ENCODE results near the gene SYTL2.
A peak's percentile ranks its signal among the peaks of the same experiment; 100 is the strongest.
"Not testable (repeated sequence)": the region's sequence is repeated elsewhere in the genome, so short reads cannot be mapped to it uniquely, and the experiment has no call there.

Gene SYTL2

DNA sequence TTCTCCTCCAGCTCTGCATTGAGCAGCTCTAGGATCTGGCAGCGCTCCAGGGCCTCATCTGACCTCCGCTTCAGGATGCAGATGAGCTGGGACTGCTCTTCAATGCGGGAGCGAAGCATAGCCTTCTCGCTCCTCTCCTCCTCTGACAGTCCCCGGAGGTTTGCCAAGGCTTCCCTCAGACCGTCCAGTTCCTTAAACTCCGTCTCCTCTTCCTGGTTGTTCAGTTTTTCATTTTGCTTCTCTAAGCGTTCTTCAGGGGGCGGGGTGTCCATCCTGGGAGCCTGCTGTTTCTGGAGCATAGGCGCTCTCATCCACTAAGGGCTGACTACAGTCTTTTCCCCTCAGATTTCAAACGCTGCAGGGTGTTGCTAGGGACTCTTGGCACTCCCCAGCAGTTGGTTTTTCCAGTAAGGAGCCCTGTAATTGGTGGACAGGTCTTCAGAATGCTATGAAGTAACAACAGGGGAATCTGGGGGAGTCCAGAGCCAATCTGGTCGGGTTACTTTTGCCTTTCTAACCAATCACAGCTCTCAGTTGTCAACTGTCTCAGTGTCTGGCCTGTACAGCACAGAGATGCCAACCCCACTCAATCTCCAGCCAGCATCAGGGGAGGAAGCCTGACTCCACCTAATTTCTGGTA is 125.0 kb downstream of the SYTL2 start, which contains the start of gene CCDC89:
CCDC89 (minus strand) TSS at position 376 of the 640 bp plus-strand sequence; CDS start at position 311, 65 bp downstream.
- no peak for DNase-seq (ENCODE audit: low read depth in 2 of 2)

DNA sequence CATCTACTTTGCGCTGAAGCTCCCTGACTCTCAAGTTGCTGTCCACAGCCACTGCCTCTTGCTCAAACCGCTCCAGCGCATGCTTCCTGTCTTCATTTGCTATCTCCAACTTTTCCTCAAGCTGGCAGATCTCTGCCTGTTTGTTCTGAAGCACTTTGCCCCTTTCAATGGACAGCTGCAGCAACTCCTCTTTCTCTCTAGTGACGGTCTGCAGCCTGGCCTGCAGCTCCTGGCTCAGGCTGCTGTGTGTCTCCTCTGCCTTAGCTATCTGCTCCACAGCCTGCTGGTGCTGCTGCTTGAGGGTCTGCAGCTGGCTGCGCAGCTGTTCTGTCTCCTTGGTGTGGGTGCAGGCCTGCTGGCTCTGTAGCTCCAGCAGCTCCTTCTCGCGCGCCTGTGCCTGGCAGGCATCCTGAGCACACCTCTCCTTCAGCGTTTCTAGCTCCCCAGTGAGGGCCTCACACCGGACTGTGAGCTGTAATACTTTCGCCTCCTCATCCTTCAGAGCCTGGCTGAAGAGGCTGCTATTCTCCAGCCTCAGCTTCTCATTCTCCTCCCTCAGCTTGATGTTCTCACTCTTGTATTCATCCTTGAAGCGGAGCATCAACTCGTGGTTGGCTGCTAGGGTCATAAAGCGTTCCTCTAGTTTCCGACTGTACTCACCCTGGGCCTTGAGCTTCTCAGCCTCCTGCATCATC is 125.7 kb downstream of the SYTL2 start:
- no peak for DNase-seq (ENCODE audit: low read depth in 2 of 2)

DNA sequence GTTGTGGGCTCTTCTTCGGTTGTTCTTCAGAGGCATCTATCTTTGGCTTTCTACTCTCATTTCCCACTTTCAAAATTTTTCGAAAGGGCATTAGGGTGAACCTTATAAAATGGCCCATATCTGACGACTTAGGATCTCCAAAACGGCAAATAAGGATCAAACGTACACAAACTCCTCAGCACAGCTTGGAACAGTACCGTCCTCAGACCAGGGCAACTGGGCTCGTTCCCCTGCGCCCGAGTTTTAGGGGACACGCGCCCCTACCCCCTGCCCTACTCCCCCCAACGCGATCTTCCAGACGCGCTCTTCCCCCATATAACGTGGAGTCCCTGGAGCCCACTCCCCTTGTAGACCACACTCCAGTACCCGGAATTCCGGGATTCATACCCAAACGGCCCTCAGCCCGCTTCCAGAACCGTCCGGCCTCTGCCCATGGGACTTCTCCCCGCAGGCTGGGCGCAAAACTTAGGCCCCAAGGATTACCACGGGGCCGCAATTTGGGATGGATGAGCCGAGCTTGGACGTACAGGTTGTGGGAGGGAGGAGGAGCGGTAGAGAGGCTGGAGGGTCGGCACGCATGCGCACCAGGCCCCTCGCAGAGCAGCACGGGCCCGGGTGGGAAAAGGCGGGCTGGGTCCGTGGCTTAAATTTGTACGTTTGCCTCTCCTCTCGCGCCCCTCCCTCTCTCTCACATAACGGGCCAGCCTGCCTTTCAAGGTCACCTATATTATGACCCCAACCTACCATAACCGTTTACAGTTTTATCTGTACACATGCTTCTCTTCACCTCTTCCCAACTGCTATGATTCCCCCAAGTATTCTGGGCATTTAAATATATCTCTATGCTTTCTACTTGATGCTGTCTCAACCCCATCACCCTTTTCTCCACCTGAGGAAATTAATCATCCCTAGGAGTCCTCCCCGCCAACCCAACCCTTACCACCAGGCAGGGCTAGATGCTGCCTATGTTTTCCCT is 128.3 kb downstream of the SYTL2 start:
- peak; percentile 60 to 62 for DNase-seq (ENCODE audit: low read depth in 2 of 2)

DNA sequence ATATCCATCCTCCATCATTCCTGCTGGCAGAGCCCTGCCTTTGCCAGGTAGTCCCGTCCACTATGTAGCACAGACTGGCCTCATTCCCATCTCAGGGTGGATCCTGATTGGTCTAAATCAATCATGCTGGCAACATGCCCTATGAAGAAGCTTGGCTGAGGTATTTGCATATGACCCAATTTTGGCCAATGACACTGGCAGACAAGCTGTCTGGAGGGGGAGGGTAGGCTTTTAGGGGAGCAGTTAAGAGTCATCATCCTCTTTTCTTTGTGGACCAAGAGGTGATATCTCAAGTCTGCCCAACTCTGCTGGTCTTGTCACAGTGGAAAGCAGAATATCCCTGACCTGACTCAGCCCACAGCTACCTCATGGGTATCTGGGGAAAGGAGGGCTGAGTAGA is 130.0 kb downstream of the SYTL2 start:
- DNase-seq (ENCODE audit: low read depth in 2 of 2) = no peak

DNA sequence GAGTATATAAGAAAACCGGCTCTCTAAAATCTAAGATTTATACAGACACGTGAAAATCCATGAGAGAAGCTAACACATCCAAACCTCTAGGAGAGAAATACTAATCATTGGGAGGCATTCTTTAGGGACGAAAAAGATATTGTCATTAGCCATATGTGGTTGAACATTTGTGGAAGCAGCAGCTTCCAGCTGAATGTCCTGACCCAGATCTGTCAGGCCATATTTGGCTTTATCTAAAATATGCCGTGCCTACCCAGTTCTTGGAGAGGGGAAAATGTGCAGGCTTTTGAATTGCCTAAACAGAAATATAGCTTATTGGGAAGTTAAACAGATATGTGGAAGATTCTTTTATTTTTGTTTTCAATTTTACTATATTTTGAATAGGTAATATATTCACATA is 131.4 kb downstream of the SYTL2 start:
- no peak for DNase-seq (ENCODE audit: low read depth in 2 of 2)

DNA sequence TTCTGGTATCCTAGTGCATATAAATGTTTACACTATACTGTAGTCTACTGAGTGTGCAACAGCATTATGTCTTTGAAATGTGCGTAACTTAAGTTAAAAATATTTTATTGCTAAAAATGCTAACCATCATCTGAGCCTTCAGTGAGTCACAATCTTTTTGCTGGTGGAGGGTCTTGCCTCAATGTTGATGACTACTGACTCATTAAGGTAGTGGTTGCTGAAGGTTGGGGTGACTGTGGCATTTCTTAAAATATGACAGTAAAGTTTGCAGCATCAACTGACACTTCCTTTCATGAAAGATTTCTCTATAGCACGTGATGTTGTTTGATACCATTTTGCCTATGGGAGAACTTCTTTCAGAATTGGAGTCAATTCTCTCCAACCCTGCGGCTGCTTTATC is 137.5 kb downstream of the SYTL2 start:
- no peak for DNase-seq (ENCODE audit: low read depth in 2 of 2)

DNA sequence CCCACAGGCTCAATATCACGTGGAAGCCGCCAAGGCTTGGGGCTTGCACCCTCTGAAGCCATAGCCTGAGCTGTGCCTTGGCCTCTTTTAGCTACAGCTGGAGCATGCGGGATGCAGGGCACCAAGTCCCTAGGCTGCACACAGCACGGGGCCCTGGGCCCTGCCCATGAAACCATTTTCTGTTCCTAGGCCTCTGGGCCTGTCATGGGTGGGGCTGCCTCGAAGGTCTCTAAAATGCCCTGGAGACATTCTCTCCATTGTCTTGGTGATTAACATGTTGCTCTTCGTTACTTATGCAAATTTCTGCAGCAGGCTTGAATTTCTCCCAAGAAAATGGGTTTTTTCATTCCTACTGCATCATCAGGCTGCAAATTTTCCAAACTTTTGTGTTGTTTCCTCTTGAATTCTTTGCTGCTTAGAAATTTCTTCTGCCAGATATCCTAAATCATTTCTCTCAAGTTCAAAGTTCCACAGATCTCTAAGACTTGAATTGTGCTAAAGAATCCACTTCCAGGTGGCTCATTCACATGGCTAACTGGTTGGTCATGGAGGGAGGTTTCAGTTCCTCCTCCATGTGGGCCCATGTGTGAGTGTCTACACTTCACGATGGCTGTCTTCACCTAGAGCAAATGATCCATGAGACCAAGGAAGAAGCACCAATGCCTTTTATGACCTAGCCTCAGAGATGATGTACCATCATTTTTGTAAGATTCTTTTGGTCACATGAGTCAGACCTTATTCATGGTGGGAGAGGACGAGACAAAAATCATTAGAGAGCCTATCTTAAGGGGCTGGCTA is 138.6 kb downstream of the SYTL2 start:
- no peak for DNase-seq (ENCODE audit: low read depth in 2 of 2)

DNA sequence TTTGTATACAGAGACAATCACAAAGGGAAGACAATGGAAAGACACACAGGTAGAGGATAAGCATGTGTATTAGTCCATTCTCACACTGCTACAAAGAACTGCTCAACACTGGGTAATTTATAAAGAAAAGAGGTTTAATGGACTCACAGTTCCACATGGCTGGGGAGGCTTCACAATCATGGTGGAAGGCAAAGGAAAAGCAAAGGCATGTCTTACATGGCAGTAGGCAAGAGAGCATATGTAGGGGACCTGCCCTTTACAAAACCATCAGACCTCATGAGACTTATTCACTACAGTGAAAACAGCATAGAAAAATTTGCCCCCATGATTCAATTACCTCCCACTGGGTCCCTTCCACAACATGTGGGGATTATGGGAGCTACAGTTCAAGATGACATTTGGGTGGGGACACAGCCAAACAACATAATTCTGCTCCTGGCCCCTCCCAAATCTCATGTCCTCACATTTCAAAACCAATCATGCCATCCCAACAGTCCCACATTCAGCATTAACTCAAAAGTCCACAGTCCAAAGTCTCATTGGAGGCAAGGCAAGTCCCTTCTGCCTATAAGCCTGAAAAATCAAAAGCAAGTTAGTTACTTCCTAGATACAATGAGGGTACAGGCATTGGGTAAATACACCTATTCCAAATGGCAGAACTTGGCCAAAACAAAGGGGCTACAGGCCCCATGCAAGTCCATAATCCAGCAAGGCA is 139.8 kb downstream of the SYTL2 start:
- DNase-seq (ENCODE audit: low read depth in 2 of 2) = not testable (repeated sequence)

DNA sequence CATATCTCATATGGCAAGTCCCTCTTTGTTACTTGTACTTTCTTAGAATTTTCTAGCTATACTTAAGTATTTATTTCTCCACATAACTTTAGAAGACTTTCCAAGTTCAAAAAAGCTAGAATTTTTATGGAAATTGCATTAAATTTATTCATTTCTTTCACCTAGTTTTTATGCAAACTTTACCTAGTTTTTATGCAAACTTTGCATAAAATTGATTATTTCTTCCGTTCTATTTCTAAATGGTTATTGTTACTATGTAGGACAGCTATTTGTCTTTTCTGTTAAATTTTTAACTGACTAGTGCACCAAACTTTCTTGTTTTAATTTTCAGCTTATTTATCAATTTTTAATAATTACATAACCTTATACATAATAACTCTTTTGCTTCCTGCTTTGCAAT is 142.8 kb downstream of the SYTL2 start:
- DNase-seq (ENCODE audit: low read depth in 2 of 2) = no peak

DNA sequence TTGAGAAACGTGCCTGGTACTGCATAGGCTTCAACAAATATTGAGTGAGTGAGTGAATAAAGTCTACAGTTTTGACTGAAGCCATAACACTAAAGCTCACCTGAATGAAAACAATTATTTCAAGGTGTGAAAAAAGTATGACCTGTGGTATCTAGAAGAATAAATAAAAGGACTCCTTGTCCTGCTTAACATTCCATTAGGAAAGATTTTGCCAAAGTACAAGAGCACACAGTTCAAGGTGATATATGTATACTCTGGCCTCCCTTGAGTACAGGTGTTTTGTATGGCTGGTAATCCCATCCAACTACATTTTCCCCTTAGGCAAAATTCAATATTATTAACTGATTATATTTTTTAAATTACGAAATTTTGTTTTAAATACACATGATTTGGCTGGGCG is 144.3 kb downstream of the SYTL2 start:
- DNase-seq (ENCODE audit: low read depth in 2 of 2) = no peak

DNA sequence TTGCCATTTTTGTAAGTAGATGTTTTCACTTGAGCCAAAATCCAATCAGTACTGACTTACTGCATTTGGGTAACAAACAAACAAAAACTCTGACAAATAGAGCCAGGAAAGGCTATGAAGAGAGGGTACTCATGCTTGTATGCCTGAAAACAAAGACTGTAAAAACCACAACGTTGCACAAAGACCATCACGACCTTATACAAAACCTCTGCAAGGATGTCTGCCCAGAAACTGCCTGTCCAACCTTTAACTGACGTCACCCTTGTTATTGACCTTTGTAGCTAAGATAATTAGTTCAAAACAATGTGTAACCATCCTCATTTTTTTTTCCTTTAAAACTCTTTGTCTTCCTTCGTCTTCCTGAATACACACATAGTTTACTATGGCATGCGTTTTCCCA is 145.2 kb downstream of the SYTL2 start:
- no peak for DNase-seq (ENCODE audit: low read depth in 2 of 2)

DNA sequence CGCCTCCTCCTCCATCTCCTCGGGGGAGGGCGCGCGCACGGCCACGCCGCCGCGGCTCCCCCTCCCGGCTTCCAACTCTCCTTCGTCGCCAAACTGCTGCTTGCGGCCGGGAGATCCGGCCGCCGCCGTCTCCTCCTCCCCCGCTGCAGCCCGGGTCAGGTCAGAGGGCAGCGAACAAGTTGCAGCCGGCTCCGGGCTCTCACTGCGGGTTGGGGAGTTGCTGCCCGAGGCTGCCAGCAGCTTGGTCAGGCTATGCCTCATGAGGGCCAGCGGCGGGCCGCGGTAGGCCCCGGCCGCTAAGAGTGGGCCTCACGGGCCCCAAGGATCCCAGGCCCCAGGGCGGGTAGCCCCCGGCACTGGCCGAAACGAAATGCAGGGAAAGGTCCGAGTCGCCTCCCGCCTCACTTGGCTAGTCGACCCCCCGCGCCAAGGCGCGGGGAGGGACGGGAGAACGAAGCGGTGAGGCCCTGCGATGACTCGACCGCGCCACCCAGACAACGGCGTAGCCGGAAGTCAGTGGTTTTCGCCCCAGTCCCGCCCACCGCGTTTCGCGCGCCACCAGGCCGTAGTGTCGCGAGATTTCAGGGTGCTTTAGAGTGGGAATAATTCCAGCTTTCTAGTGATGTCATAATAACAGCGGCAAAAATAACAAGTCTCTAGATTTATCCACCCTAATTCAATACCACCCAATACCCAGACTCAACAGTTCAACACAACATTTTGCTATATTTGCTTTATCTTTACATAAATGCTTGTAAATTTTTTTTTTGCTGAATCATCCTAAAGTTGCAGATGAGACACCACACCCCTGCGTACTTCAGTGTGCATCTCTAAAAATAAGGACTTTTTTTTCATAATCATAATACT is 146.1 kb downstream of the SYTL2 start, which contains the start of gene CREBZF:
CREBZF (minus strand) TSS at position 515 of the 867 bp plus-strand sequence; CDS start at position 261, 254 bp downstream.
- DNase-seq (ENCODE audit: low read depth in 2 of 2) = peak; percentile 92 to 93

DNA sequence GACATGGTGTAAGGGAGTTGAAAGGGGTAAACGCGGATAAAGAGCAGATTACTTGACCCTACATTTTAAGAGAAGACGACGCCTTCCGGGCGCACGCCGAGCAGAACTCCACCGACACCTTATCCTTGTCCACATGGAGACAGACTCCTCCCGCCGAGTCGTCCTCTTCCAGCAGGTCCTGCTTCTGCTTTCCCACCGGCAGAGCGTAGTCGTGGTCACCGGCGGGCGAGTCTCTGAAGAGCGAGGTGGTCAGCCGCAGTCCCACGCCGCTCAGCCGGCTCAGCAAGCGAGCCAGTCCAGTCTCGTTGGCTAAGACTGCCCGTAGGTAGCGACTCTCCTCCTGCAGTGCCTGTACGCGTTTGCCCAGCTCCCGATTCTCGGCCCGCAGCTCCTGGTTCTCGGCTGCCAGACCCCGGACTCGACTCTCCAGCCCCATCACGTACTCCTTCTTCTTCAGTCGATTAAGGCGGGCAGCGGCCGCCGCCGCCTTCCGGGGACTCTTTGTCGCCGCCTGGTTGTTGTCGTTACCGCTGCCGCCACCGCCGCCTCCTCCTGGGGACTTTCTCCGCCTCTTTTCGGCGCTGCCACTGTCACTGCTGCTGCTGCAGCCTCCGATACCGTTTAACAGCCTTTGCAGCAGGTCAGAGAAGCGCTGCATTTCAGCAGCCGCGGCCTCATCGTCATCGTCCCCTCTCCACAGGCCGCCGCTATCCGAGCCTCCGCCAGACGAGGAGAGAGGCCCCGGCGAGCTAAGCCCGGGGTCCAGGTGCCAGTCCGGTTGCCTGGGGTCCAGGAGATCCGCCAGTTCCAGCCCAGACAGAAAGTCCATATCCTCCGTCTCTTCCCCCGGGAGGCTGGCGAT is 147.0 kb downstream of the SYTL2 start:
- peak; percentile 77 to 79 for DNase-seq (ENCODE audit: low read depth in 2 of 2)

DNA sequence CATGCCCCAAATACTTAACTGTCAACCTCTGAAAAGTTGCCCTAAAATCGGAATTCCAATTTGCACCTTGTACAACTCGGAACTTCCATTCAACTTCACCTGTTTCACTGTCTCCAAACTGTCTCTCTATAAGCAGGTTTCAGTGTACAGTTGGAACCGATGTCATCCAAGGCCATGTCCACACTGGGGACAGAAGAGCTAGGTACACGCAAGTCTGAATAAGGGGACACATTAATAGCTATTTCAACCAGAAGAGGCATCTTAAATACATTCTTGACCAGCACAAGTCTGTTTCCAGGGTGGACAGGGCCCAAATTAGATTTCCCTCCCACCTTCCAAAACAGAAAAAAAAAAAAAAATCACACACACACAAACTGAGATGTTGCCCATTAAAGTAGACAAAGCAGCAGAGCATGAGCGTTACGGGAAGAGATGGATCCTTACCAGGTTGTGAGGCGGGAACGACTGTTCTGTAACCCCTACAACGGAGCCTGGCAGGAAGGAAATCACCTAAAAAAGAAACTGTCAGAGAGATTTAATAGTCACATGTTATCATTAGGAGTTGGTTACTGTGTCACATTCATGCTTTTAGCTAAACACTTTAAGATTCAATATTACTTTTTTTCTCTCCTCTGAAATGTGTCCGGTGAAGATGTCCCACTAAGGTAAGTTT is 147.7 kb downstream of the SYTL2 start:
- DNase-seq (ENCODE audit: low read depth in 2 of 2) = no peak

DNA sequence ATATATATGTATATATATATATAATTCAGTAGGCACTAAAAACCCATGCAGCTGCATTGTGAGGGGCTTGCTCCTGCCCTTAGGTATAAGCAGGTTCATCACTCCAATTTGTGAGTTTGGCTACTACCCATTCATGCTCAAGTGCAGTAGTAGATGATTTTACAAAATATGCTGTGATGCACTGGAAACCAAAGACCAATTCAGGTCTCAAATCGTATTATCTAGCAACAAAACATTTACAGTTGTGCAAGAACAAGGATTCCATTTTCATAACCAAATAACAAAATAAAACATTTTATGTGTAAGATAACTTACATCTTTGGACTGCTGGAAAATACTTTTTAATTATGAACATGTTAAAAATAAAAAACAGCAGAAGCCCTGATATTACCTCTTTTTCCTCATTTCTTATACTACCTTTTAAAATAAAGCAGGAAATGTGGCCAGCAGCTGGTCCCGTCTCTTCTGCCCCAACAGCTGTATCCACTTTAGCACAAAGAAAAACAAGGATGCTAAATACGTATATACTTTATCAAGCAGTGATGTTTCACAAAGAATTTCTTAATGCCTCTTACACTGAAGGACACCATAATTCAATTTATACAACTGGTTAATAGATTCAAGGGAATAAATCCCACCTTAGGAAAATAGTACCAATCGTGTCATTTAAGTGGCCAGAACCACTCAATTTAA is 148.8 kb downstream of the SYTL2 start:
- no peak for DNase-seq (ENCODE audit: low read depth in 2 of 2)

DNA sequence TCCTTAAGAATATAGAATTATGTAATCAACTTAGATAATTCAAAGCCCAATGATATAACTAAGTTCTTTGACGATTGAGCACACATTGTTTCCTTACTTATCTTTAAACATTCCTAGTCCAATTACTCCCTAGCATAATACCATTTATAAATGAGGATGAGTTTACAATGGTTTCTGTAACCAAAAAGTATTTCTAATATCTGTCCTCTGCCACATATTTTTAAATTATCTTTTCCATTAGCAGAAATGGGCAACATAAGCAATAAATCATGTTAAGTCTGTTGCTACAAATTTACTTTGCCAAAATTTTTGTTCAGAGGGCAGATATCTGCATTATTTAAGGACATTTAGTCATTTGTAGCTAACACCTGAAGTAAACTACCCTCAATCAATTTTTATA is 152.8 kb downstream of the SYTL2 start:
- DNase-seq (ENCODE audit: low read depth in 2 of 2) = no peak

DNA sequence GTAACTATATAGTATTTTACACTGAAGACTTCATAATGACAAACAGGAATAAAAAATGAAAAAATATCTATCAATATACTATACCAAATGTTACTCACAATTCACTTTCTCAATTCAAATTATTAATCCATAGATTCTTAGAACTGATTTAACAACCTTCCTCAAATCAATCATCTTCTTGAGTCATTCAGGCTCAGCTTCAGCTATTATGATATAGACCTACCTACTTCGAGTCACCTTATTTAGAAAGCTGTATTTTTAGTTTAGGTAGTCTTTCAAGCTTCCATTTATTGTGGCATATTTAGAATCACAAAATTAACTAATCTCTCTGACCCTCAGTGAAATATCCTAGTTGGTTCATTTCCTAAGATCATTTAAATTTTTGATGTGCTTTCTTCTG is 154.2 kb downstream of the SYTL2 start:
- no peak for DNase-seq (ENCODE audit: low read depth in 2 of 2)

DNA sequence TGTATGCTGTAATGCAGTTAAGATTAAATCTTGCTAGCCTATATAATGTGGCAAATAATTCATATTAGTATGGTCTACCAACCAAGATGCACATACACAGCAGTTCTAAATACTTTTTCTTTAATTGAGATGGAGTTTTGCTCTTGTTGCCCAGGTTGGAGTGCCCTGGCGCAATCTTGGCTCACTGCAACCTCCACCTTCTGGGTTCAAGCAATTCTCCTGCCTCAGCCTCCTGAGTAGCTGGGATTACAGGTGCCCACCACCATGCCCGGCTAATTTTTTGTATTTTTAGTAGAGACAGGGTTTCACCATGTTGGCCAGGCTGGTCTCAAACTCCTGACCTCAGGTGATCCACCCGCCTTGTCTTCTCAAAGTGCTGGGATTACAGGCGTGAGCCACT is 156.6 kb downstream of the SYTL2 start:
- not testable (repeated sequence) for DNase-seq (ENCODE audit: low read depth in 2 of 2)

Data from stimulated activated CD8-positive, alpha-beta memory T cell treated with anti-CD3 and anti-CD28 coated beads, Interleukin-15, amount 100 ng/mL, for 48 hours (primary cell).